Lung microvascular endothelial cell (primary cell): ENCODE measurements around the gene PMF1. TPM values are rescaled to one million over a fixed set of nuclear protein-coding genes. Genes with fewer than 3 reads are reported as not detected.
"Not testable (repeated sequence)": the region's sequence is repeated elsewhere in the genome, so short reads cannot be mapped to it uniquely, and the experiment has no call there.

Source experiments
- DNase-seq, 2 donors: peaks; one replicate each; pipeline versions ENCODE4 v3.0.0 to v3.0.0-alpha.2; 2010; ENCODE audit warnings: low read depth in 2 of 2
- total RNA-seq: library from RNA; depleted of rRNA; stranded (reverse); fragments of >200 nt; gene quantifications from 2 replicates; pipeline ENCODE4 v1.2.1, GENCODE V29; 2014

The PMF1 gene
- total RNA-seq: 39.9 and 45.8 TPM in 2 replicates

- peak; percentile 97 to 98 for DNase-seq
Measured at GRCh38 chr1:156212833-156213643, at the start of gene PMF1. PMF1 (plus strand) TSS chr1:156213007; CDS start chr1:156213016, 9 bp downstream.

- DNase-seq: no peak
Measured at GRCh38 chr1:156163712-156164111, 49.1 kb upstream of the PMF1 start.

- no peak for DNase-seq
Measured at GRCh38 chr1:156164125-156164831, 48.5 kb upstream of the PMF1 start.

GRCh38 chr1:156165083-156165482 lies 47.7 kb upstream of the PMF1 start:
- DNase-seq: peak; percentile 39 to 60

- peak; percentile 74 to 82 for DNase-seq
Measured at GRCh38 chr1:156167536-156167935, 45.3 kb upstream of the PMF1 start.

GRCh38 chr1:156172696-156173470 lies 39.9 kb upstream of the PMF1 start:
- DNase-seq: no peak

GRCh38 chr1:156176610-156177210 lies 36.1 kb upstream of the PMF1 start:
- no peak for DNase-seq

- no peak for DNase-seq
Measured at GRCh38 chr1:156177919-156178654, 34.7 kb upstream of the PMF1 start.

GRCh38 chr1:156180471-156180870 lies 32.3 kb upstream of the PMF1 start:
- no peak for DNase-seq

GRCh38 chr1:156181391-156181924 lies 31.3 kb upstream of the PMF1 start:
- DNase-seq: not testable (repeated sequence)

- not testable (repeated sequence) for DNase-seq
Measured at GRCh38 chr1:156182010-156182779, 30.6 kb upstream of the PMF1 start.

- DNase-seq: not testable (repeated sequence)
Measured at GRCh38 chr1:156186347-156187177, 26.2 kb upstream of the PMF1 start.

GRCh38 chr1:156190265-156190664 lies 22.5 kb upstream of the PMF1 start:
- DNase-seq: not testable (repeated sequence)

- DNase-seq: no peak
Measured at GRCh38 chr1:156191292-156191964, 21.4 kb upstream of the PMF1 start.

- DNase-seq: no peak
Measured at GRCh38 chr1:156193208-156193487, 19.7 kb upstream of the PMF1 start.

GRCh38 chr1:156193488-156194299 lies 19.1 kb upstream of the PMF1 start, which contains the start of gene SLC25A44:
SLC25A44 (plus strand) TSS chr1:156194104; CDS start chr1:156199848, 5,744 bp downstream.
- peak; percentile 99 to 100 for DNase-seq

- peak; percentile 10 to 42 for DNase-seq
Measured at GRCh38 chr1:156194300-156194652, 18.5 kb upstream of the PMF1 start.

GRCh38 chr1:156195853-156196252 lies 17.0 kb upstream of the PMF1 start:
- no peak for DNase-seq
